ENCODE data around the gene ZBTB16.

- no peak for TF ChIP-seq CTCF (IDR thresholded peaks at IDR 0.05 in 8 of 11, conservative IDR thresholded peaks at IDR 0.05 in 3 of 11)
- no peak for TF ChIP-seq POLR2A (IDR thresholded peaks at IDR 0.05)
These were observed 226.7 kb downstream of the ZBTB16 start for GRCh38 chr11:114286229-114286628.

Data from spleen (tissue), 7 donors.